GM12892 (cell line): ENCODE results near the gene ASTN2.

ENCODE experiments used
- DNase-seq: peaks from one replicate; pipeline ENCODE4 v3.0.0; 2011; ENCODE audit not compliant: insufficient read length
- FAIRE-seq: peaks from 2 replicates; lab custom pipeline; 2011; peaks lifted over from hg19 to GRCh38; lab: Jason Lieb, UNC
- POLR2A ChIP-seq: IDR thresholded peaks from 2 replicates; pipeline ENCODE4 v1.6.1; 2011; ENCODE audit warnings: low read depth, low read length, control low read depth
- POLR2AphosphoS5 ChIP-seq: IDR thresholded peaks from 2 replicates; pipeline ENCODE4 v1.6.1; 2011; ENCODE audit warnings: low read depth, low read length, control low read depth
- TAF1 ChIP-seq: IDR thresholded peaks from 2 replicates; pipeline ENCODE4 v1.6.1; 2011; ENCODE audit warnings: low read depth, mild to moderate bottlenecking, control low read depth, low read length, borderline replicate concordance

Gene ASTN2

DNA sequence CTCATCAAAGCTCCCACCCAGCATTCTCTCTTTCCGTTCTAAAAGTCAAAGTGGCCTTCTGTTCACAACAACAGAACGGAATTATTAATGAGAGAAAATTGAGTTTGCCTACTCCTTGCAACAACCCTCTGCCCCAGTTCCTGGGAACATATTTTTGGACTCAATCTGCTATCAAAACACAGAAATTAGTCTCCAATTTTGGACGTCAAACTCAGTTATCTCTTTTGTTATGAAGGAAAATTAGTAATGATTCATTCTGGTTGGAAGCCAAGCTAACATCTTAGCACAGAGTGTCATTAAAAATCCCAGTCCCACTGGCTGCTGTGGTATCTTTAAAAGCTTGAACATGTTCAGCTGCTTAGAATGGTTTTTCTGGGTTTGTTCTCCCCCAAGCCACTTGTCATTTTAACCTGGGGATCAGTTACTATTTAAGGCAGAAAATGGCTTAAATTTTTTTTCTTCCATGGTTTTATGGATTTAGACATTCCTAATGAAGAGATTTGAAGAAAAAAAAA, 384.5 kb downstream of the ASTN2 start:
- DNase-seq, result no peak
- TF ChIP-seq POLR2A (no peak), POLR2AphosphoS5 (no peak), TAF1 (no peak)
- FAIRE-seq, result no peak

- FAIRE-seq, result no peak
- DNase-seq, result no peak
These were observed 385.5 kb downstream of the ASTN2 start for GRCh38 chr9:117029341-117029740.

GRCh38 chr9:117028103-117028858, 386.6 kb downstream of the ASTN2 start:
- no peak for TF ChIP-seq TAF1
- no peak for TF ChIP-seq POLR2AphosphoS5
- TF ChIP-seq POLR2A, result no peak
- FAIRE-seq, result no peak

More at GRCh38 chr9:117029341-117029740, 385.5 kb downstream of the ASTN2 start:
- TF ChIP-seq TAF1 (no peak), POLR2A (no peak), POLR2AphosphoS5 (no peak)

GRCh38 chr9:117021906-117022305, 393.0 kb downstream of the ASTN2 start:
- FAIRE-seq (no peak), DNase-seq (no peak)
- TF ChIP-seq POLR2A, result no peak
- TF ChIP-seq TAF1, result no peak
- no peak for TF ChIP-seq POLR2AphosphoS5

More at GRCh38 chr9:117028103-117028858, 386.6 kb downstream of the ASTN2 start:
- DNase-seq, result no peak

DNA sequence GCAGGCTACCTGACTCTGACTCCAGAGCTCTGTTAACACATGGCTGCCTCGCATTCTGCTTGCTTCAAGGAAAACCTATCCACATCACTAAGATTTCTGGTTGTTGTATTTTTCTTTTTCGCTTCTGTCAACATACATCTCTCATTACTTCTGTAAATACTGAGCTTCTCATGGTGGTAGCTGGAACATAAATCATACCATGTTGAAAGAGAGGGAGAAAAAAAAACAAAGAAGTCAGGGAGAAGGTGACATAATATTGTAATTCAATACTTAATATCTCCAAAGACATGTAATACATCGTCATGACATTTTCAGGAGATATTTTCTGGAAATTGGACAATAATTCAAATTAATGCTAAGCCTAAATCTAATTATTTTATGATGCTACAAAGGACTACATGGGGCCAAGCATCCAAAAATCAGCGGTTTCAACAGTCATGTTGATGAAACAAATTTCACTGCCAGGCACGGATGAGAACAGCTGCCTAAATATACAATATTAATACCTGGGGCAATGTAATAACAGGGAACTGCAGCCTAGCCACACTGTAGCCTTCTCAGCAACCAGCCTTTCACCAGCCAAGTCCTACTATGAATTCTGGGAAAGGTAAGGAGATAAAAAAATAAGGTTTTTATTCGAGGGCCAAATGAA, 395.8 kb downstream of the ASTN2 start:
- TF ChIP-seq POLR2A (no peak), POLR2AphosphoS5 (no peak), TAF1 (no peak)
- DNase-seq (no peak), FAIRE-seq (no peak)

DNA sequence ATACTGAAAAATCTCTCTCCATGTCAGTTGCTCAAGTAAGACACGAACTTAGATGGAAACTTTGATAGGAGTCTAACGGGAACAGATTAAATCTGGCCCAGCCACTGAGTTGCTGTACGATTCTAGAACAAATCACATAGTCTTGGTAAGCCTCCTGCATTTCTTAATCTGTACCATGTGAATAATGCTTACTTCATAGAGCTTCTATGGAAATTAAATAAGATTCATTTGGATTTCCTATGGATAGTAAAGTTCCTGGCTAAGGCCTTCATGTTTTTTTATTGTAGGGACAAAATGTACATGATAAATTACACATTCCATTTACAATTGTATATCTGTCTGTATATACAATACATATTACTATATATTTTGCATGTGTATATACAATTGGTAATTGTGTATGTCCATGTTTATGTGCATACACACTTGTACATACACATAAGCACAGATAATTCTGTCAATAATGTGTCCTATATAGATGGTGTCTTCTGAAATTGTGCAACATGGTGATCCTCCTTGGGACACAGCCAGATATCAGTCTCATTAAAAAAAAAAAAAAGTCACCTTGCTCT, 397.4 kb downstream of the ASTN2 start:
- DNase-seq, result no peak
- TF ChIP-seq POLR2A, result no peak
- TF ChIP-seq POLR2AphosphoS5, result no peak
- no peak for TF ChIP-seq TAF1

GRCh38 chr9:117014061-117014460, 400.8 kb downstream of the ASTN2 start:
- FAIRE-seq (no peak), DNase-seq (no peak)
- TF ChIP-seq POLR2A, result no peak
- no peak for TF ChIP-seq TAF1
- no peak for TF ChIP-seq POLR2AphosphoS5

More for the DNA sequence above, 397.4 kb downstream of the ASTN2 start:
- FAIRE-seq, result no peak

DNA sequence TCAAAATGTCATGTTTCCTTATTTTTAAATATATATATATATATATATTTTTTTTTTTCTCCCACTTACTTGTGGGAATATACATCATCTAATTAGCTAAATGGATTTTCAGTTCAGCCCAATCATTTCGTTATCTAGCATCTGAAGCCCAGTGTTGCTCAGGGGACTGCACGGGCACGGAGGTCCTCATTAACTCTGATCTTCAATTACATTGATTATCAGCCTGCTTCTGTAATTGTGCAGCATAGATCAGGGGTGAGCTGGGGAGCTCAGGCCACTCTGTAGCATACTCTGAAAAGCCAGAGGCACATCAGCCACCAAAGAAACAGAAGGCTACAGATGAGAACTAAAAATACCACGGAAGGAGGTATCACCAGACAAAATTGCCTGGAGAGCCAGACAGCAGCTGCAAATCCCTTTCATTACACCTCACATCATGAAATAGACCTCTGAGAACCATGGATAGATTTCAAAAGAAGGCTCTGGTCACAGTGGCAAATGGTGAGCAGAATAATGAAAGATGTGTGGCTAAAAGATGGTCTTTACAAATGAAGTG, 401.3 kb downstream of the ASTN2 start:
- DNase-seq, result no peak
- TF ChIP-seq POLR2A (no peak), TAF1 (no peak), POLR2AphosphoS5 (no peak)
- FAIRE-seq, result no peak

DNA sequence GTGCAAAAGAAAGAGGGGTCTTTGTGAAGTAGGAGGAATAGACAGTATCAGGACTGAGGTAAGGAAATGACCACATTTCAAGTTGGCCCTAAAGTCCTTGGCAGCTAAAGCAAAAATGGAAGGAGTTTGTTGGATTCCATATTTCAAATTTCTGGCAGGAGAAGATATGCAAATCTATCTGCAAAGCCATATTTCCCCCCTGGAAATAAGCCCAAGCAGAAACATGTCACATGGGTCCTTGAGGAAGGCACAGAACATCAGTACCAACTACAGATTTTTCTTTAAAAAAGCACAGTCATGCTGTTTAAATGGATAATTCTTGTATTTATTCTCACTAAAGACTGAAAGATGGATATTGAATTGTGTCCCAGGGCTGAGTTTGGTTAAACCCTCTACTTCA, 404.8 kb downstream of the ASTN2 start:
- FAIRE-seq (no peak), DNase-seq (no peak)
- TF ChIP-seq POLR2AphosphoS5 (no peak), POLR2A (no peak), TAF1 (no peak)

DNA sequence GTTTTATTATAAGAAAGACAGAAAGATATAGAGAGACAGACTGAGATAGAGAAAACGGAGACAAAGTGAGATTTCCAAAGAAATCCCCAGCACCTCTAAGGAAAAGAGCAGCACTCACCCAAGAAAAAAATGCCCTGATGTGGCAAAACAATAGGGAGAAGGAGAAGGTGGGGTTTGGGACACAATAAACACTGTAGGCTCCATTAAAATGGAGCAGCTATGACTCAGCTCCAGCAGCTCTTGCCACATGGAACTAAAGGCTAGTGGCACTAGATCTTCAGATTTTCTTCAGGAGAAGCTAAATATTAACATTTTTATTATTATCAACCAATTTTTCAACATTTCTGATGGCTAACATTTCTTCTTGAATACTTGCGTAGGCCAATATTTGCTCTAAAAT, 406.0 kb downstream of the ASTN2 start:
- no peak for TF ChIP-seq POLR2A
- TF ChIP-seq POLR2AphosphoS5, result no peak
- no peak for TF ChIP-seq TAF1
- FAIRE-seq (no peak), DNase-seq (no peak)

DNA sequence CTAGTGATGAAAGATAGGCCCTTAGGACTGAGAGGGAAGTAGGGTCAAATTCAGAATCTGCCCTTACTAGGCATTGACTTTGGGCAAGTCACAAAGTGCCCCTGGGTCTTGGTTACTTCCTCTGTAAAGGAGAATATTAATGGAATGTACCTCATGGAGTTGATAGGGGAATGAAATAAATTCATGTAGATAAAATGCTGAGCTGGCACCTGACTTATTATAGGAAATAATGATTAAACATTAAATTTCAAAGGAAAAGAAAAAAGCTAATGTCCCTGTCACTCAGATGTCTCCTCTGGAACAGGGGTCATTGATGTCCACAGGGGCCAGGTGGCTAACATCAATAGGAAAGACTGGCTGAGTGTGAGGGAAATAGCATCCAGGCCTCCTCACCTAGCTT, 406.4 kb downstream of the ASTN2 start:
- DNase-seq (no peak), FAIRE-seq (no peak)
- TF ChIP-seq POLR2A (no peak), TAF1 (no peak), POLR2AphosphoS5 (no peak)
